ENCODE results near the gene HSD3B7.

Gene HSD3B7

GRCh38 chr16:30979170-30980022 lies 5.6 kb upstream of the HSD3B7 start:
- Histone ChIP-seq H3K4me1 (ENCODE audit: control insufficient read depth, insufficient read depth, low read length) (no peaks in the 10 kb centered on the region), H3K4me3 (ENCODE audit: low read depth, low read length) (no peak overlapping the region), H3K9ac (ENCODE audit: low read depth, low read length) (no peak overlapping the region), H3K9me3 (ENCODE audit: control insufficient read depth, insufficient read depth, low read length) (no peaks in the 10 kb centered on the region), H3K27me3 (ENCODE audit: control insufficient read depth, insufficient read depth, low read length) (no peaks in the 10 kb centered on the region), H3K36me3 (ENCODE audit: control insufficient read depth, insufficient read depth, low read length) (peaks cover 57% of the 10 kb centered on the region)

- Histone ChIP-seq H3K27me3 (ENCODE audit: control insufficient read depth, insufficient read depth, low read length) (no peaks in the 10 kb centered on the region), H3K9ac (ENCODE audit: low read depth, low read length) (no peak overlapping the region), H3K36me3 (ENCODE audit: control insufficient read depth, insufficient read depth, low read length) (peaks cover 56% of the 10 kb centered on the region), H3K9me3 (ENCODE audit: control insufficient read depth, insufficient read depth, low read length) (no peaks in the 10 kb centered on the region), H3K4me1 (ENCODE audit: control insufficient read depth, insufficient read depth, low read length) (no peaks in the 10 kb centered on the region), H3K4me3 (ENCODE audit: low read depth, low read length) (no peak overlapping the region)
These were observed 5.0 kb upstream of the HSD3B7 start for GRCh38 chr16:30980023-30980371.

GRCh38 chr16:30980434-30980833 lies 4.6 kb upstream of the HSD3B7 start:
- no peaks in the 10 kb centered on the region for H3K4me1 ChIP-seq (ENCODE audit: control insufficient read depth, insufficient read depth, low read length)
- H3K9ac ChIP-seq (ENCODE audit: low read depth, low read length): no peak overlapping the region
- H3K4me3 ChIP-seq (ENCODE audit: low read depth, low read length): no peak overlapping the region
- peaks cover 53% of the 10 kb centered on the region for H3K36me3 ChIP-seq (ENCODE audit: control insufficient read depth, insufficient read depth, low read length)
- no peaks in the 10 kb centered on the region for H3K9me3 ChIP-seq (ENCODE audit: control insufficient read depth, insufficient read depth, low read length)
- H3K27me3 ChIP-seq (ENCODE audit: control insufficient read depth, insufficient read depth, low read length): no peaks in the 10 kb centered on the region

GRCh38 chr16:30980959-30981358 lies 4.0 kb upstream of the HSD3B7 start:
- Histone ChIP-seq H3K27me3 (ENCODE audit: control insufficient read depth, insufficient read depth, low read length) (no peaks in the 10 kb centered on the region), H3K9me3 (ENCODE audit: control insufficient read depth, insufficient read depth, low read length) (no peaks in the 10 kb centered on the region), H3K4me1 (ENCODE audit: control insufficient read depth, insufficient read depth, low read length) (no peaks in the 10 kb centered on the region), H3K36me3 (ENCODE audit: control insufficient read depth, insufficient read depth, low read length) (peaks cover 48% of the 10 kb centered on the region), H3K4me3 (ENCODE audit: low read depth, low read length) (no peak overlapping the region), H3K9ac (ENCODE audit: low read depth, low read length) (no peak overlapping the region)

GRCh38 chr16:30982548-30983288 lies 2.3 kb upstream of the HSD3B7 start:
- H3K4me1 ChIP-seq (ENCODE audit: control insufficient read depth, insufficient read depth, low read length): no peaks in the 10 kb centered on the region
- H3K36me3 ChIP-seq (ENCODE audit: control insufficient read depth, insufficient read depth, low read length): peaks cover 39% of the 10 kb centered on the region
- no peak overlapping the region for H3K4me3 ChIP-seq (ENCODE audit: low read depth, low read length)
- no peak overlapping the region for H3K9ac ChIP-seq (ENCODE audit: low read depth, low read length)
- H3K9me3 ChIP-seq (ENCODE audit: control insufficient read depth, insufficient read depth, low read length): no peaks in the 10 kb centered on the region
- H3K27me3 ChIP-seq (ENCODE audit: control insufficient read depth, insufficient read depth, low read length): no peaks in the 10 kb centered on the region

- no peak overlapping the region for H3K9ac ChIP-seq (ENCODE audit: low read depth, low read length)
- no peaks in the 10 kb centered on the region for H3K9me3 ChIP-seq (ENCODE audit: control insufficient read depth, insufficient read depth, low read length)
- H3K4me3 ChIP-seq (ENCODE audit: low read depth, low read length): no peak overlapping the region
- H3K27me3 ChIP-seq (ENCODE audit: control insufficient read depth, insufficient read depth, low read length): no peaks in the 10 kb centered on the region
- no peaks in the 10 kb centered on the region for H3K4me1 ChIP-seq (ENCODE audit: control insufficient read depth, insufficient read depth, low read length)
- H3K36me3 ChIP-seq (ENCODE audit: control insufficient read depth, insufficient read depth, low read length): peaks cover 35% of the 10 kb centered on the region
These were observed 1.6 kb upstream of the HSD3B7 start for GRCh38 chr16:30983289-30983889.

GRCh38 chr16:30983898-30984610 lies 953 bp upstream of the HSD3B7 start:
- Histone ChIP-seq H3K4me1 (ENCODE audit: control insufficient read depth, insufficient read depth, low read length) (no peaks in the 10 kb centered on the region), H3K9ac (ENCODE audit: low read depth, low read length) (no peak overlapping the region), H3K36me3 (ENCODE audit: control insufficient read depth, insufficient read depth, low read length) (peaks cover 30% of the 10 kb centered on the region), H3K9me3 (ENCODE audit: control insufficient read depth, insufficient read depth, low read length) (no peaks in the 10 kb centered on the region), H3K27me3 (ENCODE audit: control insufficient read depth, insufficient read depth, low read length) (no peaks in the 10 kb centered on the region), H3K4me3 (ENCODE audit: low read depth, low read length) (no peak overlapping the region)

- H3K9me3 ChIP-seq (ENCODE audit: control insufficient read depth, insufficient read depth, low read length): no peaks in the 10 kb centered on the region
- no peaks in the 10 kb centered on the region for H3K4me1 ChIP-seq (ENCODE audit: control insufficient read depth, insufficient read depth, low read length)
- peaks cover 27% of the 10 kb centered on the region for H3K36me3 ChIP-seq (ENCODE audit: control insufficient read depth, insufficient read depth, low read length)
- H3K27me3 ChIP-seq (ENCODE audit: control insufficient read depth, insufficient read depth, low read length): no peaks in the 10 kb centered on the region
- H3K4me3 ChIP-seq (ENCODE audit: low read depth, low read length): peak overlapping the region; percentile 61
- peak overlapping the region; percentile 81 for H3K9ac ChIP-seq (ENCODE audit: low read depth, low read length)
These were observed 558 bp downstream of the HSD3B7 start for GRCh38 chr16:30985401-30986128.

- H3K27me3 ChIP-seq (ENCODE audit: control insufficient read depth, insufficient read depth, low read length): no peaks in the 10 kb centered on the region
- no peaks in the 10 kb centered on the region for H3K9me3 ChIP-seq (ENCODE audit: control insufficient read depth, insufficient read depth, low read length)
- H3K4me3 ChIP-seq (ENCODE audit: low read depth, low read length): no peak overlapping the region
- H3K4me1 ChIP-seq (ENCODE audit: control insufficient read depth, insufficient read depth, low read length): no peaks in the 10 kb centered on the region
- H3K36me3 ChIP-seq (ENCODE audit: control insufficient read depth, insufficient read depth, low read length): peaks cover 22% of the 10 kb centered on the region
- no peak overlapping the region for H3K9ac ChIP-seq (ENCODE audit: low read depth, low read length)
These were observed 1.4 kb downstream of the HSD3B7 start for GRCh38 chr16:30986129-30986991.

GRCh38 chr16:30987581-30988190 lies 2.7 kb downstream of the HSD3B7 start:
- Histone ChIP-seq H3K36me3 (ENCODE audit: control insufficient read depth, insufficient read depth, low read length) (peaks cover 19% of the 10 kb centered on the region), H3K9ac (ENCODE audit: low read depth, low read length) (no peak overlapping the region), H3K9me3 (ENCODE audit: control insufficient read depth, insufficient read depth, low read length) (no peaks in the 10 kb centered on the region), H3K4me1 (ENCODE audit: control insufficient read depth, insufficient read depth, low read length) (no peaks in the 10 kb centered on the region), H3K27me3 (ENCODE audit: control insufficient read depth, insufficient read depth, low read length) (no peaks in the 10 kb centered on the region), H3K4me3 (ENCODE audit: low read depth, low read length) (no peak overlapping the region)
